Endodermal cell (in vitro differentiated cells): Measurements from ENCODE around the gene SEMA3A. TPM values are rescaled to one million over a fixed set of nuclear protein-coding genes. Genes with fewer than 3 reads are reported as not detected.
A peak's percentile ranks its signal among the peaks of the same experiment; 100 is the strongest.

ENCODE experiments used
- DNase-seq: peaks from one replicate; pipeline ENCODE4 v3.0.0-alpha.2; 2017
- H3K27ac ChIP-seq: 2 replicates; pipeline ENCODE4 v1.5.1; 2013; ENCODE audit warnings: mild to moderate bottlenecking, low read depth, low read length, moderate library complexity
- H3K27me3 ChIP-seq: 2 replicates; pipeline ENCODE4 v1.6.1; 2013; ENCODE audit warnings: mild to moderate bottlenecking, low read length, moderate library complexity; ENCODE audit not compliant: insufficient read depth, control insufficient read depth, poor library complexity, severe bottlenecking
- H3K36me3 ChIP-seq: 2 replicates; pipeline ENCODE4 v1.7.0; 2013; ENCODE audit warnings: mild to moderate bottlenecking, low read length, moderate library complexity; ENCODE audit not compliant: control insufficient read depth, insufficient read depth
- H3K4me1 ChIP-seq: one replicate; pipeline ENCODE4 v1.7.0; 2013; ENCODE audit warnings: low read length; ENCODE audit not compliant: control insufficient read depth, insufficient read depth
- H3K4me3 ChIP-seq: 2 replicates; pipeline ENCODE4 v1.5.1; 2013; ENCODE audit warnings: mild to moderate bottlenecking, low read length, moderate library complexity
- H3K9ac ChIP-seq: 2 replicates; pipeline ENCODE4 v1.6.1; 2013; ENCODE audit warnings: mild to moderate bottlenecking, low read length, moderate library complexity; ENCODE audit not compliant: poor library complexity, severe bottlenecking; ENCODE audit errors: extremely low read depth
- H3K9me3 ChIP-seq: 2 replicates; pipeline ENCODE4 v1.6.1; 2013; ENCODE audit warnings: mild to moderate bottlenecking, low read length, moderate library complexity; ENCODE audit not compliant: control insufficient read depth
- H3K27ac Mint-ChIP-seq: 2 replicates; pipeline ENCODE4 v1.8.0; 2020; ENCODE audit warnings: mixed read lengths
- H3K27me3 Mint-ChIP-seq: 2 replicates; pipeline ENCODE4 v1.8.0; 2021; ENCODE audit warnings: mild to moderate bottlenecking, mixed read lengths; ENCODE audit not compliant: insufficient read depth
- H3K36me3 Mint-ChIP-seq: 2 replicates; pipeline ENCODE4 v1.8.0; 2020; ENCODE audit warnings: low read depth, mixed read lengths
- H3K4me1 Mint-ChIP-seq: 2 replicates; pipeline ENCODE4 v1.8.0; 2020; ENCODE audit warnings: mixed read lengths
- H3K4me3 Mint-ChIP-seq: 2 replicates; pipeline ENCODE4 v1.8.0; 2020; ENCODE audit warnings: mild to moderate bottlenecking, moderate library complexity, mixed read lengths
- H3K9me3 Mint-ChIP-seq: 2 replicates; pipeline ENCODE4 v1.8.0; 2020; ENCODE audit warnings: mild to moderate bottlenecking, mixed read lengths
- WGBS, 2 experiments: methylation state at CpG; one replicate each; pipeline versions ENCODE4 v1.1.5 to v1.1.7; 2013; ENCODE audit warnings: missing lambda C conversion rate in 2 of 2, mixed read lengths in 1 of 2; ENCODE audit not compliant: insufficient coverage in 1 of 2, insufficient read length in 1 of 2; 5-methylcytosine and 5-hydroxymethylcytosine counted together
- total RNA-seq, 2 donors: library from RNA; stranded (reverse); fragmentation: NEBNext Ultra II Directional in 1 of 2; extraction: Animal tissue kit (Norgen Biotek cat#: 25700) in 1 of 2; gene quantifications; 2 replicates in 1 of 2; 3 replicates in 1 of 2; pipeline ENCODE4 v1.2.1, GENCODE V29; 2021
- TF ChIP-seq, protein P1 (sequence below): fragments of 200-600 bp; sonication (generic); conservative IDR thresholded peaks from 2 replicates; pipeline ENCODE4 v1.5.0; 2021; ENCODE audit warnings: antibody characterized with exemption, mild to moderate bottlenecking

The SEMA3A gene
- total RNA-seq, 2 donors from 2014 or later, result 43.5 to 72.8 TPM

DNA sequence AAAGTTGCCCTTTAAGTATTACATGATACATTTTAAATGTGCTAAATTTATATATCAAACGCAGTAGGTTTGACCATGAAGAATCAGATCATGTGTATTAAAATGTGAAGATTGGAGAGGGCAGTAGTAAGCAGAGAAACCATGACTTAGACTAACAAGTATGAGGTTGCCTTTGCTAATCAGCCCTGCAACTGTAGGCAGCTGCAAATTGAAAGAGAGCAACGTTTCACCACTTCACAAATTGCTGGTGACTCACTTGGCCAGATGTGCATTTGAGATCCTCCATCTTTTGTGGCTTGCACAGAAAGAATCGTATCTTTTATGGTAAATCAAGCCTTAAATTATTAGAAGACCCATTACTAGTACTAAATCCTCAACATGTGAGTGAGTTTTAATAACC is 10.1 kb upstream of the SEMA3A start:
- H3K4me3 ChIP-seq, result no peak overlapping the region
- Mint-ChIP-seq H3K4me3 (no peak overlapping the region), H3K36me3 (no peaks in the 10 kb centered on the region), H3K4me1 (peaks cover 40% of the 10 kb centered on the region), H3K27ac (no peak overlapping the region), H3K9me3 (no peaks in the 10 kb centered on the region), H3K27me3 (no peaks in the 10 kb centered on the region)
- no peak for DNase-seq
- TF ChIP-seq, protein P1, sequence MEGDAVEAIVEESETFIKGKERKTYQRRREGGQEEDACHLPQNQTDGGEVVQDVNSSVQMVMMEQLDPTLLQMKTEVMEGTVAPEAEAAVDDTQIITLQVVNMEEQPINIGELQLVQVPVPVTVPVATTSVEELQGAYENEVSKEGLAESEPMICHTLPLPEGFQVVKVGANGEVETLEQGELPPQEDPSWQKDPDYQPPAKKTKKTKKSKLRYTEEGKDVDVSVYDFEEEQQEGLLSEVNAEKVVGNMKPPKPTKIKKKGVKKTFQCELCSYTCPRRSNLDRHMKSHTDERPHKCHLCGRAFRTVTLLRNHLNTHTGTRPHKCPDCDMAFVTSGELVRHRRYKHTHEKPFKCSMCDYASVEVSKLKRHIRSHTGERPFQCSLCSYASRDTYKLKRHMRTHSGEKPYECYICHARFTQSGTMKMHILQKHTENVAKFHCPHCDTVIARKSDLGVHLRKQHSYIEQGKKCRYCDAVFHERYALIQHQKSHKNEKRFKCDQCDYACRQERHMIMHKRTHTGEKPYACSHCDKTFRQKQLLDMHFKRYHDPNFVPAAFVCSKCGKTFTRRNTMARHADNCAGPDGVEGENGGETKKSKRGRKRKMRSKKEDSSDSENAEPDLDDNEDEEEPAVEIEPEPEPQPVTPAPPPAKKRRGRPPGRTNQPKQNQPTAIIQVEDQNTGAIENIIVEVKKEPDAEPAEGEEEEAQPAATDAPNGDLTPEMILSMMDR, result no peak
- no peak overlapping the region for H3K27ac ChIP-seq
- no peak overlapping the region for H3K9ac ChIP-seq
- H3K27me3 ChIP-seq, result no peaks in the 10 kb centered on the region
- no peaks in the 10 kb centered on the region for H3K9me3 ChIP-seq
- 65 to 72% methylated on average over 2 to 3 of the region's 3 CpGs for WGBS, 2 experiments
- H3K36me3 ChIP-seq, result no peaks in the 10 kb centered on the region
- H3K4me1 ChIP-seq, result peaks cover 16% of the 10 kb centered on the region

GRCh38 chr7:84202855-84203254 is 8.3 kb upstream of the SEMA3A start:
- no peak overlapping the region for H3K27ac ChIP-seq
- no peaks in the 10 kb centered on the region for H3K27me3 ChIP-seq
- Mint-ChIP-seq H3K4me1 (peaks cover 51% of the 10 kb centered on the region), H3K36me3 (no peaks in the 10 kb centered on the region), H3K27me3 (no peaks in the 10 kb centered on the region), H3K27ac (no peak overlapping the region), H3K4me3 (no peak overlapping the region), H3K9me3 (no peaks in the 10 kb centered on the region)
- WGBS, 2 experiments, result 90% methylated on average over 1 of the region's 1 CpG; no CpG with 5 or more reads in 1 of the 2 experiments
- peaks cover 16% of the 10 kb centered on the region for H3K4me1 ChIP-seq
- TF ChIP-seq, protein P1, result no peak
- no peaks in the 10 kb centered on the region for H3K36me3 ChIP-seq
- no peak overlapping the region for H3K9ac ChIP-seq
- H3K4me3 ChIP-seq, result no peak overlapping the region
- H3K9me3 ChIP-seq, result no peaks in the 10 kb centered on the region
- DNase-seq, result no peak

DNA sequence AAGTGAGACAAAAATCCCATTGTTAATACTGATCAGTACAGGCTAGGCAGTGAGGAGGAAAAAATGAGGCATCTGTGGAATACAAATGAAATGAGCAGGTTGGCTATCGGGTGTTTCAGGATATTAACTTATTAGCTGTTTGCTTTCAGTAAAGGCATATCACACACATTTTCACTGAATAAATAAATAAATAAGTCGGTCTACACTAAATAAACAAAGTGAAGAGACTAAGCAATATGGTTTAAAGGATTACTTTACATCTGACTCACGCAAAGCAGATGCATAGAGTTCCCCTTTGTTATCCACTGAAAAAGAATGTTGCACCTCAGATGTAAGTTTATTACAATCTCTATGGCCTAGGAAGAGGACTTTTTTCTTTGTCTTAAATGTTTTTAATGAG is 6.3 kb upstream of the SEMA3A start:
- Mint-ChIP-seq H3K4me3 (no peak overlapping the region), H3K27ac (peak overlapping the region; percentile 56), H3K36me3 (no peaks in the 10 kb centered on the region), H3K4me1 (peaks cover 50% of the 10 kb centered on the region), H3K27me3 (no peaks in the 10 kb centered on the region), H3K9me3 (no peaks in the 10 kb centered on the region)
- Histone ChIP-seq H3K27ac (peak overlapping the region; percentile 40), H3K9me3 (no peaks in the 10 kb centered on the region), H3K9ac (peak overlapping the region; percentile 24), H3K27me3 (no peaks in the 10 kb centered on the region), H3K4me3 (peak overlapping the region; percentile 54), H3K36me3 (no peaks in the 10 kb centered on the region), H3K4me1 (peaks cover 19% of the 10 kb centered on the region)
- DNase-seq, result no peak
- TF ChIP-seq, protein P1, result no peak
- WGBS, 2 experiments, result 15 to 30% methylated on average over 2 to 3 of the region's 3 CpGs
